Neutrophil (primary cell): ENCODE results near the gene SARDH.

Experiments used
- H3K27ac ChIP-seq: fragments of 200-600 bp; sonication (generic); 2 replicates; pipeline ENCODE4 v1.5.1; 2016; ENCODE audit warnings: mild to moderate bottlenecking, moderate library complexity
- H3K27me3 ChIP-seq: fragments of 200-600 bp; sonication (generic); 2 replicates; pipeline ENCODE4 v1.6.0; 2016; ENCODE audit warnings: mild to moderate bottlenecking
- H3K36me3 ChIP-seq: fragments of 200-600 bp; sonication (generic); 2 replicates; pipeline ENCODE4 v1.5.1; 2017
- H3K4me1 ChIP-seq, 2 experiments: fragments of 200-600 bp in 1 of 2; sonication (generic) in 1 of 2; 1 replicate in 1 of 2; 2 replicates in 1 of 2; pipeline versions ENCODE4 v1.5.1 to v1.6.1; 2013 to 2016; ENCODE audit warnings: low read depth in 1 of 2, low read length in 1 of 2, mild to moderate bottlenecking in 1 of 2, moderate library complexity in 1 of 2; ENCODE audit not compliant: control insufficient read depth in 1 of 2, insufficient read depth in 1 of 2
- H3K4me3 ChIP-seq, 2 experiments: fragments of 200-600 bp in 1 of 2; sonication (generic) in 1 of 2; 1 replicate in 1 of 2; 2 replicates in 1 of 2; pipeline ENCODE4 v1.5.1; 2013 to 2016; ENCODE audit warnings: low read depth in 1 of 2, low read length in 1 of 2, mild to moderate bottlenecking in 1 of 2, moderate library complexity in 1 of 2
- H3K9me3 ChIP-seq: fragments of 200-600 bp; sonication (generic); 2 replicates; pipeline ENCODE4 v1.5.1; 2016
- TF ChIP-seq, protein P1 (sequence below): fragments of 200-600 bp; sonication (generic); IDR thresholded peaks from 2 replicates; pipeline ENCODE4 v1.5.1; 2016; ENCODE audit warnings: antibody characterized with exemption

Gene SARDH

GRCh38 chr9:133654736-133655657, 83.2 kb downstream of the SARDH start:
- peaks cover 58% of the 10 kb centered on the region for H3K27me3 ChIP-seq
- no peak overlapping the region for H3K27ac ChIP-seq
- H3K9me3 ChIP-seq = no peaks in the 10 kb centered on the region
- H3K4me1 ChIP-seq = no peaks in the 10 kb centered on the region
- TF ChIP-seq, protein P1, sequence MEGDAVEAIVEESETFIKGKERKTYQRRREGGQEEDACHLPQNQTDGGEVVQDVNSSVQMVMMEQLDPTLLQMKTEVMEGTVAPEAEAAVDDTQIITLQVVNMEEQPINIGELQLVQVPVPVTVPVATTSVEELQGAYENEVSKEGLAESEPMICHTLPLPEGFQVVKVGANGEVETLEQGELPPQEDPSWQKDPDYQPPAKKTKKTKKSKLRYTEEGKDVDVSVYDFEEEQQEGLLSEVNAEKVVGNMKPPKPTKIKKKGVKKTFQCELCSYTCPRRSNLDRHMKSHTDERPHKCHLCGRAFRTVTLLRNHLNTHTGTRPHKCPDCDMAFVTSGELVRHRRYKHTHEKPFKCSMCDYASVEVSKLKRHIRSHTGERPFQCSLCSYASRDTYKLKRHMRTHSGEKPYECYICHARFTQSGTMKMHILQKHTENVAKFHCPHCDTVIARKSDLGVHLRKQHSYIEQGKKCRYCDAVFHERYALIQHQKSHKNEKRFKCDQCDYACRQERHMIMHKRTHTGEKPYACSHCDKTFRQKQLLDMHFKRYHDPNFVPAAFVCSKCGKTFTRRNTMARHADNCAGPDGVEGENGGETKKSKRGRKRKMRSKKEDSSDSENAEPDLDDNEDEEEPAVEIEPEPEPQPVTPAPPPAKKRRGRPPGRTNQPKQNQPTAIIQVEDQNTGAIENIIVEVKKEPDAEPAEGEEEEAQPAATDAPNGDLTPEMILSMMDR = no peak
- H3K4me3 ChIP-seq = no peak overlapping the region
- no peaks in the 10 kb centered on the region for H3K36me3 ChIP-seq

DNA sequence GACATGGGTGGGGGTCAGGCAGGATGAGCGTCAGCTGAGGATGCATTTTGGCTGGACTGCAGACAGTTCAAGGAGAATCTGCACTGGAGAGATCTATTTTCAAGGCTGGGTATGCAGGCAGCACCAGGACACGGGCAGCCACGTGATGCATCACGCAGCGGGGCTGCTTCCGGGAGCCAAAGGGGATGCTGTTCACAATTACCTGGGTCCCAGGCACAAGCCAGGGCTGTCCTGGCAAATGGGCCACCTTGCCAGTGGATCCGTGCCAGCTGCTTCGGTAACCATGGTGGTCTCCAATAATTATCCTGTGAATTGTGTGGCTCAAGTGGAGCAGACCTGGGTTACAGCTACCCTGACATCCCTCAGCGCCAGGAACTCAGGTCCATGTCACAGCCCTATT, 84.5 kb downstream of the SARDH start:
- no peaks in the 10 kb centered on the region for H3K36me3 ChIP-seq
- H3K4me1 ChIP-seq = no peaks in the 10 kb centered on the region
- H3K27me3 ChIP-seq = peaks cover 45% of the 10 kb centered on the region
- H3K4me3 ChIP-seq = no peak overlapping the region
- H3K27ac ChIP-seq = no peak overlapping the region
- TF ChIP-seq, protein P1 = no peak
- H3K9me3 ChIP-seq = no peaks in the 10 kb centered on the region

GRCh38 chr9:133650026-133650425, 88.1 kb downstream of the SARDH start:
- TF ChIP-seq, protein P1 = no peak
- no peaks in the 10 kb centered on the region for H3K4me1 ChIP-seq
- no peak overlapping the region for H3K4me3 ChIP-seq
- H3K27me3 ChIP-seq = peaks cover 9% of the 10 kb centered on the region
- no peak overlapping the region for H3K27ac ChIP-seq
- no peaks in the 10 kb centered on the region for H3K36me3 ChIP-seq
- H3K9me3 ChIP-seq = no peaks in the 10 kb centered on the region

DNA sequence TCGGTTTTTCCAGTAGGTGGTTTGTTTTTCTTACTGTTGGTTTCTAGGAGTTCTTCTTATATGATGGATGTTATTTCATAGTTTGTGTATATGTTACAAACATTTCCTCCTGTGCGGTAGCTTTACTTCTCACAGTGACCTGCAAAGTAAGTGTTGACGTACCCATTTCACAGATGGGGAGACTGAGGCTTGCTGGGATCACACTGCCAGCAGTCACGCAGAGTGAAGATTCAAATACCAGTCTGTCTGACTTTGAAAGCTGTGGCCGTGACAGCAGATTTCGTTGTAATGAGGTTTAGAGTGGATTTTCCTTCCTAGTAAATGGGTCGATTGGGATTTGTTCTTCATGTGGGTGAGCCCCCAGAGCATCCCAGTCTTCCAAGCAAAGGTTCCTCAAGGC, 89.0 kb downstream of the SARDH start:
- TF ChIP-seq, protein P1 = no peak
- H3K27ac ChIP-seq = no peak overlapping the region
- no peaks in the 10 kb centered on the region for H3K4me1 ChIP-seq
- H3K27me3 ChIP-seq = peaks cover under 1% of the 10 kb centered on the region
- H3K36me3 ChIP-seq = no peaks in the 10 kb centered on the region
- H3K4me3 ChIP-seq = no peak overlapping the region
- H3K9me3 ChIP-seq = no peaks in the 10 kb centered on the region

DNA sequence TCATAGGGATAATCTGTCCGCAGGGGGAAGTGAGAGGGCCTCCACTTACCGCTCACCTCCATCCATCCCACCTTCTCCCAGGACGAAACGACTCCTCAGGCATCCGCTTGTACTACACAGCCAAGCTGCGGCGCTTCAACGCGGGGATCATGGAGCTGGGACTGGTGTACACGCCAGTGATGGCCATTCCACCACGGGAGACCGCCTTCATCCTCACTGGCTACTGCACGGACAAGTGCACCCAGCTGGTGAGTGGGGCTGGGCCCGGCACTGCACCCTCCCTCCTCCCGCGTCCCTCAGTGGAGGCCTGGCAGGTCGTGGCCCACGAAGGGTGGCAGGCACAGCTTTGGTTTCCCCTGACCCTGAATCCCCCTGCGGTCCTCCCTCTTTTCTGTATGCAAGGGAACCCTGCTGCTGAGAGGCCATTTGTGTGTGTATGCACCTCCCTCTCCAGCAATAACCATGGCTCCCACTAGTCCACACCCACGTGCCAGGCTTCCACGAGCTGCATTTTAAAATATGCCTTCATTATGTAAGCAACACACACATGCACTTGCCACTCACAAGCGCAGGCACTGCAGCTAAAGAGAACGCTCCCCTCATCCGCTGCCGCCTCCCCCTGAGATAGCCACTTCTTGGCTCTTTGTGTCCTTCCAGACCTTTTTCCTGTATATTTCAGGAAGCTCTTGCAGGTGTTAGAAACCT, 90.2 kb downstream of the SARDH start:
- H3K4me1 ChIP-seq = no peaks in the 10 kb centered on the region
- no peaks in the 10 kb centered on the region for H3K36me3 ChIP-seq
- H3K9me3 ChIP-seq = no peaks in the 10 kb centered on the region
- H3K27ac ChIP-seq = no peak overlapping the region
- no peak overlapping the region for H3K4me3 ChIP-seq
- TF ChIP-seq, protein P1 = no peak
- H3K27me3 ChIP-seq = no peaks in the 10 kb centered on the region
